BLaER1 treated with 17β-estradiol and CSF1 and Interleukin-3, amounts not matched to agents 10 nM and 100 nM (cell line): ENCODE results near the gene TRPM3.

Source experiments
- H3K27ac ChIP-seq, 11 experiments: shearing (Covaris generic); formaldehyde crosslinking; 2 replicates each; pipeline ENCODE4 v1.8.1; 2022
- H3K27me3 ChIP-seq, 11 experiments: shearing (Covaris generic); formaldehyde crosslinking; 2 replicates each; pipeline ENCODE4 v1.8.1; 2022
- H3K36me3 ChIP-seq, 11 experiments: shearing (Covaris generic); formaldehyde crosslinking; 2 replicates each; pipeline ENCODE4 v1.8.1; 2022
- H3K4me1 ChIP-seq, 10 experiments: shearing (Covaris generic); formaldehyde crosslinking; 2 replicates each; pipeline ENCODE4 v1.8.1; 2022
- H3K4me2 ChIP-seq, 11 experiments: shearing (Covaris generic); formaldehyde crosslinking; 2 replicates each; pipeline ENCODE4 v1.8.1; 2022
- H3K4me3 ChIP-seq, 10 experiments: shearing (Covaris generic); formaldehyde crosslinking; 2 replicates each; pipeline ENCODE4 v1.8.1; 2022
- H3K9ac ChIP-seq, 11 experiments: shearing (Covaris generic); formaldehyde crosslinking; 2 replicates each; pipeline ENCODE4 v1.8.1; 2022
- H3K9me3 ChIP-seq, 11 experiments: shearing (Covaris generic); formaldehyde crosslinking; replicated peaks in 1 of 11; 2 replicates each; pipeline ENCODE4 v1.8.1; 2022
- H4K20me1 ChIP-seq, 11 experiments: shearing (Covaris generic); formaldehyde crosslinking; 2 replicates each; pipeline ENCODE4 v1.8.1; 2022
- Cebpa-rat ChIP-seq, 11 experiments: shearing (Covaris generic); IDR thresholded peaks; 2 replicates each; pipeline ENCODE4 v1.8.1; 2022

The TRPM3 gene

DNA sequence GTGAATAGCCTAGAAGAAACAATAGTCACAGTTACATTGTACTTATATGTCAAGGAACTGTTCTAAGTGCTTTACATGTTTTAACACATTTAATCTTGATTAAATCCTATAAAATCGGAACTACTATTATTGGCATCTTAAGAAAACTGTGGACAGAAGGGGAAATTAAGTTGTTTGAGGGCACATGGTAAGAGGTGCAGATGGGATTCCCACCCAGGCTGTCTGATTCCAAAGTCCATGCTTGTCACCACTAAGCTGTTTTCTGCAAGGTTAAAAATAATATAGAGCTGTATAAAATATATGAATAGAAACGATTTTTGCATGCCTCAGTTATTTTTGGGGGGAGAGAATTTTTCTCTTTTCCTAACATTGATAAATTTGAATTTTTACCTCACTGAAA is 512.4 kb downstream of the TRPM3 start:
- Histone ChIP-seq H3K4me3 (no peak overlapping the region), H3K27ac (no peak overlapping the region), H3K27me3 (no peaks in the 10 kb centered on the region), H3K36me3 (no peaks in the 10 kb centered on the region), H3K9ac (no peak overlapping the region), H3K4me2 (no peak overlapping the region), H3K9me3 (peaks cover 15 to 44% (median 18%) of the 10 kb centered on the region in 11 experiments; a peak in 21 of 22 replicates), H4K20me1 (no peaks in the 10 kb centered on the region), H3K4me1 (peaks cover 0 to 15% (median 8%) of the 10 kb centered on the region in 10 experiments; a peak in 11 of 20 replicates)
- TF ChIP-seq Cebpa-rat (IDR thresholded peaks at IDR 0.05): no peak

DNA sequence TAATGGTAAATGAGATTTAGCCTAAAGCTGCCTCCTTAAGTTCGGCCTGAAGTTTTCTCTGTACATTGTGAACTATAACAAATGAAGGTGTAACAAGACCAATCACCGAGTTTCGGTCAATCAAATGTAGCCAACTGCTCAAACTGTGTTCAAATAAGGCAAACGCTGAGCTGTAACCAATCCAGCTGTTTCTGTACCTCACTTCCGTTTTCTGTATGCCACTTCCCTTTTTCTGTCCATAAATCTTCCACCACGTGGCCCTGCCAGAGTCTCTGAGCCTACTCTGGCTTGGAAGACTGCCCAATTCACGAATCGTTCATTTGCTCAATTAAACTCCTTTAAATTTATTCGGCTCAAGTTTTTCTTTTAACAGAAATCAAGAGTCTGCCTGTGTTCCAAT is 513.5 kb downstream of the TRPM3 start:
- Histone ChIP-seq H3K4me2 (peak overlapping the region in 9 of 11 experiments; percentile 0 to 52 (median 18); a peak in 10 of 22 replicates), H3K27ac (peak overlapping the region in 10 of 11 experiments; percentile 7 to 70 (median 47); a peak in 14 of 22 replicates), H3K9ac (no peak overlapping the region), H4K20me1 (no peaks in the 10 kb centered on the region), H3K9me3 (peaks cover 15 to 44% (median 18%) of the 10 kb centered on the region in 11 experiments; a peak in 21 of 22 replicates), H3K4me1 (peaks cover 0 to 15% (median 8%) of the 10 kb centered on the region in 10 experiments; a peak in 11 of 20 replicates), H3K27me3 (no peaks in the 10 kb centered on the region), H3K4me3 (no peak overlapping the region), H3K36me3 (no peaks in the 10 kb centered on the region)
- no peak for TF ChIP-seq Cebpa-rat (IDR thresholded peaks at IDR 0.05)

DNA sequence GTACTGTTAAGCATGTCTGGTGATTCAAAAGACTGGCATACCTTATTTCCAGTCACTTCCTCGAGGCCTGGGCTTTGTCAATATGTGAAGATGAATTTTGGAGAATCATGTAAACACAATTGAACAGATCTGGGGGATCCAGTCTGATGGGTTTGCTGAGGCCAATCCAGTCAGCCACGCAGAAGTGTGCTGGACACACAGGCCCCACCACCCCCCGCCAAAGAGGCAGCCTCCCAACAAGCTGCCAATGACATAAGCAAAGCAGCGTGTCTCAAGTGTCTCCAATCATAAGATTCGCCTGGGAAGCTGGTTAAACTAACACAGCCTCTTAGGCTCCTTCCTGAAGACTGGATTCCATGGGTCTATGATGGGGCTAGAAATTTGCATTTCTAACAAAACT is 514.1 kb downstream of the TRPM3 start:
- H3K9me3 ChIP-seq: peaks cover 15 to 44% (median 18%) of the 10 kb centered on the region in 11 experiments; a peak in 21 of 22 replicates
- H3K4me1 ChIP-seq: peaks cover 0 to 16% (median 9%) of the 10 kb centered on the region in 10 experiments; a peak in 12 of 20 replicates
- no peaks in the 10 kb centered on the region for H3K27me3 ChIP-seq
- H3K27ac ChIP-seq: peak overlapping the region in 8 of 11 experiments; percentile 7 to 70 (median 48); a peak in 13 of 22 replicates
- no peak for TF ChIP-seq Cebpa-rat (IDR thresholded peaks at IDR 0.05)
- no peak overlapping the region for H3K9ac ChIP-seq
- no peak overlapping the region for H3K4me3 ChIP-seq
- H3K36me3 ChIP-seq: no peaks in the 10 kb centered on the region
- H3K4me2 ChIP-seq: peak overlapping the region in 8 of 11 experiments; percentile 6 to 52 (median 20); a peak in 6 of 22 replicates
- H4K20me1 ChIP-seq: no peaks in the 10 kb centered on the region

DNA sequence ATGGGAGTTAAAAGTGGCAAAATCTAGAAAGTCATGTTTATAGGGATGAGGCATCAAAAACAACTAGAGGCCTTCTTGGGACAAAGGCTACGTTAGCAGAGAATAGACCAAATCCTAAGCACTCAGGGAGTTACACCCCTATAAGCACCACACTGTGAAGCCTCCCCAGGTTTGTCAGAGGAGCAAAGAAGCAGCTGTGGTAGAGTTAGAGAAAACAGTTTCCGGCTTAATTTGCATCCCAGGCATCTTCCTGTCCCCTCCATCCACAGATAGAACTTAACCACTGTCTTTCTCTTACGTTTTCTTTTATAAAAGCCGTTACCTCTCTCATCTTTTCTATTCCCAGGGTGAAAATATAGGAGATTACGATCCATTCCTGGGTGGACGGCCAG is 518.4 kb downstream of the TRPM3 start:
- no peaks in the 10 kb centered on the region for H3K27me3 ChIP-seq
- no peaks in the 10 kb centered on the region for H4K20me1 ChIP-seq
- no peaks in the 10 kb centered on the region for H3K36me3 ChIP-seq
- H3K4me3 ChIP-seq: no peak overlapping the region
- no peak for TF ChIP-seq Cebpa-rat (IDR thresholded peaks at IDR 0.05)
- H3K9me3 ChIP-seq: peaks cover 7 to 14% (median 9%) of the 10 kb centered on the region in 11 experiments; a peak in 19 of 22 replicates
- no peak overlapping the region for H3K27ac ChIP-seq
- H3K9ac ChIP-seq: peak overlapping the region in 3 of 11 experiments; percentile 1 to 15 (median 13); a peak in 3 of 22 replicates
- peaks cover 7 to 34% (median 19%) of the 10 kb centered on the region in 10 experiments; a peak in 14 of 20 replicates for H3K4me1 ChIP-seq
- H3K4me2 ChIP-seq: no peak overlapping the region

DNA sequence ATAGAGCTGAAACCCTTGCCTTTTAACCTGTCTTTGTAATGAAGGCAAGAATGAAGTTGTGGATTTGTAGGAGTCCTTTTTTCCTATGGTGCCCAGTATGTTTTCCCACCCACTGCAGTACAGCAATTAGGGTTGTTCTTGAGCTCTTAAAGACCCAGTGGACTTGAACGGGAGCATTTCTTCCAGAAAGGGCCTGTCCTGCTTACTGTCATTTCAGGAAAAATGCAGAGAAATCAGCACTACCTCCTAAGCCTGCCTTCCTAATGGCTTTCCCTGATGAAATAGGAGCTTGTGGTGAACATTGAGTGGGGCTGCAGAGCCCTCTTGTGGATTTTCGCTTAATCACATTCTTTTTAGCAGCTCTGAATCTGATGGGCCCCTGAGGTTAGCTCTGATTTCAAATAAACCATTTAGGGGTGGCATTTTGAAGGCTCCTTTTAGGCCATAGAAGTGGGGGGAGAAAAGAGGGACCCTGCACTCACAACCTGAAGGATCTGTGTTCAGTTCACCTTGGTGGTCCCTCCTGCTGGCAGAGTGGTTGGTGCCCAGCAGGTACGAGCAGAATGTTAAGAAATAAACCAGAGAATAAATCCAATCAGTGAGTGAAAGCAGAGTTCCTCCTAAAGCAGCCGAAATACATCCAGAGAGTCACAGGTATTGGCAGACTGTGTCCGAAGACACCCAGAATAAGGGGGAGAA is 519.0 kb downstream of the TRPM3 start:
- peak overlapping the region in 4 of 11 experiments; percentile 1 to 54 (median 34); a peak in 4 of 22 replicates for H3K9ac ChIP-seq
- H3K27me3 ChIP-seq: no peaks in the 10 kb centered on the region
- no peak for TF ChIP-seq Cebpa-rat (IDR thresholded peaks at IDR 0.05)
- peak overlapping the region in 4 of 11 experiments; percentile 28 to 67 (median 56); a peak in 7 of 22 replicates for H3K4me2 ChIP-seq
- no peak overlapping the region for H3K4me3 ChIP-seq
- peak overlapping the region in 3 of 11 experiments; percentile 20 to 44 (median 35); a peak in 4 of 22 replicates for H3K27ac ChIP-seq
- peaks cover 3 to 8% (median 6%) of the 10 kb centered on the region in 11 experiments; a peak in 19 of 22 replicates for H3K9me3 ChIP-seq
- H3K4me1 ChIP-seq: peaks cover 2 to 29% (median 15%) of the 10 kb centered on the region in 10 experiments; a peak in 13 of 20 replicates
- no peaks in the 10 kb centered on the region for H4K20me1 ChIP-seq
- H3K36me3 ChIP-seq: no peaks in the 10 kb centered on the region

DNA sequence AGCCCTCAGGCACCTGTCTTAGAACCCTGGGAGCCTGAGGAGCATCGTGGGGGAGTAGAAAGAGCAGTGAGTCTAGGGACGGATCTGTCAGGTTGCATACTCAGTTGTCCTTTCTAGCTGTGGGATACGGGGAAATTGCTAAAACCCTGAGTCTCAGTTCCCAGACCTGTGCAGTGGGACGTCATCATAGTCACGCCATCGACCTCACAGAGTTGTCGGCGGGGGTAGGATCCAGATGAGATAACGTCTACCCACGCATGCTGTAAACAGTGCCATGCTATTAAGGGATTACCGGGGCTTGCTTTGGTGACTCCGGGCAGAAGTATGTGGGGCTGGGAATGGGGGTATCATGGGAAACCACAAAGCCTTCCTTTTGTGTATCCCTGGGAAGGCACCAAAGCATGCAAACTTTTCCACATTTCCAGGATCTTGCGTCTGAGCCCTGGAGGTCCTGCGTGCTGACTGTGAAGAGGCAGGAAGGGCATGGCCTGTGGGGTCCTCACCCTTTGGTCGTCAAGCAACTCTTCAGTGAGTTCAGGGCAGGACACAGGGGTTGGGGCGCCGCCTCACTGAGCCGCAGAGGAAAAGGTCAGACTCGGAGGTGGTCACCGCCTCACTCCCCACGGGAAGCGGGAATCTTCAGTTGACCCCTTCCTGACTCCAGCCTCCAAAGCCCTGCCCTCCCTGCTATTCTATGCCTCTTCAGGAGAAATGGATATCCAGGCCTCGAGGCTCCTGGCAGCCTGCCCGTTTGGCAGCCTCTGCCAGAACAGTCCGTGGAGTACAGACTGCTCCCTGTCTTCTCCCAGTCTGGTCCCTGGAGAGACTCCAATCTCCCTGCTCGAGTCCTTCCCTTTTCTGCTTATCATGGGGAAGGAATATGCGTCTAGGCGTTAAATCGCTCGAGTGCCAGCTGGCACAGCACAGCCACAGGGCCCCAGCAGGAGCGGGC is 520.1 kb downstream of the TRPM3 start:
- TF ChIP-seq Cebpa-rat (IDR thresholded peaks at IDR 0.05): no peak
- no peaks in the 10 kb centered on the region for H3K27me3 ChIP-seq
- peak overlapping the region in 3 of 11 experiments; percentile 2 to 54 (median 33); a peak in 1 of 22 replicates for H3K9ac ChIP-seq
- peak overlapping the region in 5 of 11 experiments; percentile 10 to 44 (median 35); a peak in 5 of 22 replicates for H3K27ac ChIP-seq
- H3K4me1 ChIP-seq: peaks cover 0 to 27% (median 14%) of the 10 kb centered on the region in 10 experiments; a peak in 13 of 20 replicates
- H3K4me3 ChIP-seq: no peak overlapping the region
- H4K20me1 ChIP-seq: no peaks in the 10 kb centered on the region
- no peaks in the 10 kb centered on the region for H3K36me3 ChIP-seq
- H3K4me2 ChIP-seq: peak overlapping the region in 7 of 11 experiments; percentile 8 to 67 (median 39); a peak in 12 of 22 replicates
- H3K9me3 ChIP-seq: no peaks in the 10 kb centered on the region

DNA sequence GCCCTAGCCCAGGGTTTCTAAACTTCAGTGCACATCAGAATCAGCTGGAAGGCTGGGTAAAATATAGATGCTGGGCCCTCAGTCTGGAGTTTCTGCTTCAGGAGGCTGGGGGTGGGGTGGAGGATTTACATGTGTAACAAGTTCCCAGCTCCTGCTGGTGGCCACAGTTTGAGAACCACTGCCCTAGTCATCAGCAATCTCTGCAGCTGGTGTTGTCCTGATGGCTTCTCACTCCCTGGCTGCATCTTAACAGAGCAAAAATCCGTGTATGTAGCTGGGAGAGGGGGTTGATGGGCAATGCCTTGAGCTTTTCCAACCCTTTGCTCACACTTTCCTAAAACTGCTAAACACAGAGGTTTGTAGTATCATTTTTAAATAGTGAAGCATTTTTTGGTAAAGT is 520.9 kb downstream of the TRPM3 start:
- no peak for TF ChIP-seq Cebpa-rat (IDR thresholded peaks at IDR 0.05)
- Histone ChIP-seq H4K20me1 (no peaks in the 10 kb centered on the region), H3K9ac (peak overlapping the region in 1 of 11 experiments; percentile 11; a peak in 1 of 22 replicates), H3K4me3 (no peak overlapping the region), H3K9me3 (no peaks in the 10 kb centered on the region), H3K36me3 (no peaks in the 10 kb centered on the region), H3K27me3 (no peaks in the 10 kb centered on the region), H3K27ac (peak overlapping the region in 1 of 11 experiments; percentile 11; a peak in 3 of 22 replicates), H3K4me1 (peaks cover 0 to 27% (median 14%) of the 10 kb centered on the region in 10 experiments; a peak in 13 of 20 replicates), H3K4me2 (peak overlapping the region in 3 of 11 experiments; percentile 21 to 67 (median 66); a peak in 5 of 22 replicates)

DNA sequence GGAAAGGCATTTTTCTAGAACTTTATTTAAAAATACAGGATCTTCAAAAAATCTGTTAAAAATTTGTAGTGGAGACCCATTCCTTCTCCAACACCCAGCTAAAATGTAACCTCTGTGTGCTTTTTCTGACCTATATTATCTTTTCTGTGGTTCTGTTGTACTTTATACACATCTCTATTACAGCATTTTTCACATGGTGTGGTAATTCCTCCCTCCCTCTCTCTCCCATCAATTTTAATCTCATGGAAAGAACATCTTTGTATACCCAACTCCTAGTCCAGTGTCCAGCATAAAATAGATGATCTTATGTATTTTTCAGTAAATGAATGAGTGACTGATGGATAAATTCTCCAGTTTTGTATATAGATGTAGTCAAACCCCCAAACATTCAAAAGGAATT is 523.5 kb downstream of the TRPM3 start:
- no peaks in the 10 kb centered on the region for H3K9me3 ChIP-seq
- no peak overlapping the region for H3K4me2 ChIP-seq
- H3K9ac ChIP-seq: no peak overlapping the region
- no peaks in the 10 kb centered on the region for H3K36me3 ChIP-seq
- no peak overlapping the region for H3K4me3 ChIP-seq
- peaks cover 0 to 27% (median 14%) of the 10 kb centered on the region in 10 experiments; a peak in 13 of 20 replicates for H3K4me1 ChIP-seq
- no peak overlapping the region for H3K27ac ChIP-seq
- no peak for TF ChIP-seq Cebpa-rat (IDR thresholded peaks at IDR 0.05)
- no peaks in the 10 kb centered on the region for H3K27me3 ChIP-seq
- H4K20me1 ChIP-seq: no peaks in the 10 kb centered on the region
